ENCODE data around the gene AKTIP.

AKTIP gene

GRCh38 chr16:53446090-53446489 is 56.9 kb downstream of the AKTIP start:
- Histone ChIP-seq H3K9me3 (ENCODE audit: control insufficient read depth, low read length) (no peaks in the 10 kb centered on the region), H3K4me1 (ENCODE audit: control insufficient read depth, insufficient read depth, low read length) (no peaks in the 10 kb centered on the region), H3K27ac (ENCODE audit: insufficient read depth, low read depth, low read length, poor library complexity, severe bottlenecking) (no peak overlapping the region), H3K27me3 (ENCODE audit: control insufficient read depth, insufficient read depth, low read length, poor library complexity, severe bottlenecking) (no peaks in the 10 kb centered on the region), H3K36me3 (ENCODE audit: control insufficient read depth, insufficient read depth, low read length) (no peaks in the 10 kb centered on the region), H3K4me3 (ENCODE audit: insufficient read depth, low read depth, low read length) (no peak overlapping the region)
- WGBS, 2 experiments = 82 to 85% methylated on average over 3 of the region's 3 CpGs

GRCh38 chr16:53445534-53445933 is 57.5 kb downstream of the AKTIP start:
- no peak overlapping the region for H3K27ac ChIP-seq (ENCODE audit: insufficient read depth, low read depth, low read length, poor library complexity, severe bottlenecking)
- no peak overlapping the region for H3K4me3 ChIP-seq (ENCODE audit: insufficient read depth, low read depth, low read length)
- H3K27me3 ChIP-seq (ENCODE audit: control insufficient read depth, insufficient read depth, low read length, poor library complexity, severe bottlenecking) = no peaks in the 10 kb centered on the region
- 94 to 97% methylated on average over 5 of the region's 5 CpGs for WGBS, 2 experiments
- H3K36me3 ChIP-seq (ENCODE audit: control insufficient read depth, insufficient read depth, low read length) = no peaks in the 10 kb centered on the region
- no peaks in the 10 kb centered on the region for H3K4me1 ChIP-seq (ENCODE audit: control insufficient read depth, insufficient read depth, low read length)
- no peaks in the 10 kb centered on the region for H3K9me3 ChIP-seq (ENCODE audit: control insufficient read depth, low read length)
